OCI-M1 (cell line): ENCODE results near the gene OOSP2.
"Not testable (repeated sequence)": the region's sequence is repeated elsewhere in the genome, so short reads cannot be mapped to it uniquely, and the experiment has no call there.

ENCODE experiments used
- DNase-seq: peaks from one replicate; lab custom pipeline; 2025; lab: John Stamatoyannopoulos, UW

OOSP2 gene, protein sequence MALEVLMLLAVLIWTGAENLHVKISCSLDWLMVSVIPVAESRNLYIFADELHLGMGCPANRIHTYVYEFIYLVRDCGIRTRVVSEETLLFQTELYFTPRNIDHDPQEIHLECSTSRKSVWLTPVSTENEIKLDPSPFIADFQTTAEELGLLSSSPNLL

DNA sequence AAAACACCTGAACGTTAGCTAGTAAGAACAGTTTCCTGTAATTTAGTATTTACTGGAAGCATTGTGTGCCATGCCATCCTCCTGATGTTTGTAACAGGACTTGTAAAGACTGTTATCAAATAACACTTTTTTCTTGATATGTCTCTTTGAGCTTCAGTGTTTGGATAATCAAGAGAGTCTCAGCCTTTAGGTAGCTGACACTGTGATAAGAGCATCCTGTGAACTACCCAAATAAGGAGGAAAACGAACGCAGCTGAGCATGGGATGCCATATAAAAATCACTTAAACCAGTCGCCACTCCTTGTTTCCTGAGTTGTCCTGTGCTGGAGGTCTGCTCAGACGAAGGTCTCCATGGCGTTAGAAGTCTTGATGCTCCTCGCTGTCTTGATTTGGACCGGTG is at the start of gene OOSP2:
Gene OOSP2, plus strand, starts transcription at position 301 of the 400 bp plus-strand sequence. Its CDS starts 51 bp downstream, at position 352.
- DNase-seq = no peak

GRCh38 chr11:59990421-59990820 is 49.8 kb upstream of the OOSP2 start:
- no peak for DNase-seq

DNA sequence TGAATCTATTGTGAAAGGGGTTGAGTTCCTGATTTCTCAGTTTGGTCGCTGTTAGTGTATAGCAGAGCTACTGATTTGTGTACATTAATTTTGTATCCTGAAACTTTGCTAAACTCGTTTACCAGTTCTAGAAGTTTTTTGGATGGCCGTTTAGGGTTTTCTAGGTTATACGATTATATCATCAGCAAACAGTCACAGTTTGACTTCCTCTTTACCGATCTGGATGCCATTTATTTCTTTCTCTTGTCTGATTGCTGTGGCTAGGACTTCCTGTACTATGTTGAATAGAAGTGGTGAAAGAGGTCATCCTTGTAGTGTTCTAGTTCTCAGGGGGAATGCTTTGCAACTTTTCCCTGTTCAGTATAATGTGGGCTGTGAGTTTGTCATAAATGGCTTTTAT is 47.8 kb upstream of the OOSP2 start:
- DNase-seq = peak; percentile 75

- DNase-seq = no peak
These were observed 42.4 kb upstream of the OOSP2 start for GRCh38 chr11:59997800-59998199.

DNA sequence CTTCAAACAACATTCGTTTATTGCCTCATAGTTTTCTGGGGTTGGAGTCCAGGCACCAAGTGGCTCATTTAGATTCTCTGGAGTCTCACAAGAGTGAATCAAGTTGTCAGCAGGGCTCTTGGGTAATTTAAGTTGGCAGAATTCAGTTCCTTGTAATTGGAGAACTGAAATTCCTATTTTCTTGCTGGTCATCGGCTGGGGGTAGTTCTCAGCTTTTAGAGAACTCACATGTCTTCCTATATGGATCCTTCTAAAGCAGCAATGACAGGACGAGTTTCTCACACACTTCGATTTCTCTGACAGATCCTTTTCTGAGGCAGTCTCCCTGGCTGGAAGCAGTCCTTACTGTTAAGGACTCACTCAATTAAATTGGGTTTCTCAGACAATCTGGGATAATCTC is 40.5 kb upstream of the OOSP2 start:
- no peak for DNase-seq

DNA sequence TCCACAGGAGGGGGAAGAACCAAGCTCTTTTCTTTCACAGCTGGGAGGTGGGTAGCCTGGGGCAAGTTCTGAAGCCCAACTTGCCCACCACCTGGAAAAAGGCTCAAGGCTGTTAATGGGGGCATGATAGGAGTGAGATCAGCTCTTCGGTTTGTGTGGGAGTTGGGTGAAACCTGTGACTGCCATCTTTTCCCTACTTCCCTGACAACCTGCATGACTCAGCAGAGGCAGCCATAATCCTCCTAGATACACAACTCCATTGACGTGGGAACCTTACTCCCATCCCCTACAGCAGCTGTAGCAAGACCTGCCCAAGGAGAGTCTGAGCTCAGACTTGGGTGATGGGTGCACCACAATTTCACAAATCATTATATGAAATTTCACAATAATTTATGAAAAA is 36.5 kb upstream of the OOSP2 start:
- DNase-seq = no peak

DNA sequence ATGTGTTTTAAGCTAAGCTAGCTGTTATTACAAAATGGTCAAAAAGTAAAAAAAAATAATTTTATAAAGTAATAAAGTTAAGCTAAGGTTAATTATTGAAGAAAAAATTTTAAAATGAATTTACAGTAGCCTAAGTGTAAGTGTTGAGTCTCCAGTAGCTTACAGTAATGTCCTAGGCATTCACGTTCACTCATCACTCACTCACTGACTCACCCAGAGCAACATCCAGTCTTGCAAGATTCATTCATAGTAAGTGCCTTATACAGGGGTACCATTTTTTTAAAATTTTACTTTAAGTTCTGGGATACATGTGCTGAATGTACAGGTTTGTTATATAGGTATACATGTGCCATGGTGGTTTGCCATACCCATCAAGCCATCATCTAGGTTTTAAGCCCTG is 34.8 kb upstream of the OOSP2 start:
- DNase-seq = no peak

DNA sequence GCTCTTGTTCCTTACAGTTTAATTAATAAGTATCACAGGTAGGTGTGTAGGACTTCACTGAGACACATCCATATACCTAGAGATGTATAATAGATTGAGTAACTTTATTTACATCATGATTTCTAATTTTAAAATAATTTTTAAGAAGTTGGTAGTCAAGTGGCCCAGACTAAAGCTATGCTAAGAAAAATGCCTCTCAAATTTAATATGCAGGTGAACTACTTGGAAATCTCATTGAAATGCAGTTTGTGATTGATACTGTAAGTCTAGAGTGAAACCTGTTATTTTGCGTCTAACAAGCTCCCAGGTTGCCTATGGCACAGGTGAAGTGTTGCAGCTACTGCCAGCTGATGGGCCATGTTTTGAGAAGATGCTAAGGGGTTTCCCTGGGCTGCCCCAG is 23.3 kb upstream of the OOSP2 start, which contains the start of gene OOSP4B:
Gene OOSP4B, plus strand, starts transcription at position 301 of the 400 bp plus-strand sequence.
- no peak for DNase-seq

DNA sequence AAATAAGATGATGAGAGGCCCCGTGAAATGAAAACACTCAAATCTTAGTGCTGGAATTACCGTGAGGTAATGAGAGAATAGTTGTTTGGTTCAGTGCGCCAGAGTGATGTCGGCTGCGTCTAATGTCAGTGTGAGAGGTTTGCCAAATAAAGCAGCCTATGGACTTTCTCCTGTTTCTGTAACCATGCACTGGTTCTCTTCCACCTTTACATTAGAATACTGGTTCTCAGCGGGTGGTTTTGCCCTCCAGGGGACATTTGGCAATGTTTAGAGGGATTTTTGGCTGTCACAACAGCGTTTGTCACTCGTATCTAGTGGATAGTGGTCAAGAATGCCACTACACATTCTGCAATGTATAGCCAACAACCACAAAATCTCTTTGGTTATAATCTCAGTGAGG is 22.2 kb upstream of the OOSP2 start:
- no peak for DNase-seq

- DNase-seq = not testable (repeated sequence)
These were observed 19.8 kb upstream of the OOSP2 start for GRCh38 chr11:60020376-60020775.

DNA sequence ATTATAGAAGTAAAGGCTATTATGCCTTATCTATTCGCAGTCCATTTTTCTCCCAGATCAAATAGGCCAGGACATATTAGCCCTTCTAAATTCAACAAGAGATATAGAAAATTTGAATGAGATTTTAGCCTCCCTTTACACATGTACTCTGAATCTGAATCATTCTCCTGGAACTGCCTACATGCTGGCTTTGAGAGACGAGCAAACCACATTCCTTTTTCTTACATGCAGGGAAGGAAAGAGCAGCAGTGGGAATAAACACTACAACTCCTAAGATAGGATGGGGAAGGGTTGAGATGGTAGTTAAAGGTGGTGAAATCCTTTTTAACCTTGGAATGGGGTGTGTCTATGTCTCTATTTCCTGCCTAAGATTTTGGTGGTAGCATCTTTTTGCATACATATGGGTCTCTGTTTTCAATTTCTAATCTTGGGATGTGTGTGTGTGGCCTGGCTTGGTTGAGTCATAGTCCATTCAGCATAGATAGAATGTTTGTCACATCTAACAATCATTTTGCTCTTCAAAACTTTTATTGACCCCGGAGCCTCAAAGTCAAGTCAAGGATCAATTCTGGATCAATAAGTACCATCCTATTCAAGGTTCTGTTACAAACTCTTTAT is 11.1 kb upstream of the OOSP2 start:
- DNase-seq = no peak

GRCh38 chr11:60050422-60050821 is 10.2 kb downstream of the OOSP2 start:
- not testable (repeated sequence) for DNase-seq

GRCh38 chr11:60050839-60051238 is 10.6 kb downstream of the OOSP2 start:
- DNase-seq = not testable (repeated sequence)

GRCh38 chr11:60056349-60056969 is 16.2 kb downstream of the OOSP2 start, which contains the start of gene MS4A3:
MS4A3 (plus strand) TSS chr11:60056665; CDS start chr11:60061161, 4,496 bp downstream.
- DNase-seq = peak; percentile 96

- DNase-seq = no peak
These were observed 18.8 kb downstream of the OOSP2 start for GRCh38 chr11:60059052-60059451.

DNA sequence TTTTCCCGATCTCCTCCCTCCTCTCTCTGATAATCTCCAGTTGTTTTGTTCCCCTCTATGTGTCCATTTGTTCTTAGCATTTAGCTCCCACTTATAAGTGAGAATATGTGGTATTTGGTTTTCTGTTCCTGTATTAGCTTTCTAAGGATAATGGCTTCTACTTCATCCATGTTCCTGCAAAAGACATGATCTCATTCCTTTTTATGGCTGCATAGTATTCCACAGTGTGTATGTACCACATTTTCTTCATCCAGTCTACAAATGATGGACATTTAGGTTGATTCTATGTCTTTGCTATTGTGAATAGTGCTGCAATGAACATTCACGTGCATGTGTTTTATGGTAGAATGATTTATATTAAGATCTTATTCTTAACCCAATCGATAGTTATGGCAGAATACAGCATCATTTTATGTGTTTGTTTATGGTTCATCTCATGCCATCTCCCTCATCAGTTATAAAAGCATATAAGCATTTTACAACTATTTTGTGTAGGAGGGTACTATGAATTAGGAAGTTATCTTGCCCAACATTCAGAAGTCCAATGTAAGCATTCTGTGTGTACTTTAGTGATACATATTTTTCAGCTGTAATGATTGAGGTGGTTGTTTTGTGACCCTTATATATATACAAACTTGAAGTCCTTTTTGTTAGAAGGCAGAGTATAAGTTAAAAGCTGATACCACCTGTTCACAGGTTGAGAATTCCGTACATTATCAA is 19.5 kb downstream of the OOSP2 start:
- DNase-seq = no peak

DNA sequence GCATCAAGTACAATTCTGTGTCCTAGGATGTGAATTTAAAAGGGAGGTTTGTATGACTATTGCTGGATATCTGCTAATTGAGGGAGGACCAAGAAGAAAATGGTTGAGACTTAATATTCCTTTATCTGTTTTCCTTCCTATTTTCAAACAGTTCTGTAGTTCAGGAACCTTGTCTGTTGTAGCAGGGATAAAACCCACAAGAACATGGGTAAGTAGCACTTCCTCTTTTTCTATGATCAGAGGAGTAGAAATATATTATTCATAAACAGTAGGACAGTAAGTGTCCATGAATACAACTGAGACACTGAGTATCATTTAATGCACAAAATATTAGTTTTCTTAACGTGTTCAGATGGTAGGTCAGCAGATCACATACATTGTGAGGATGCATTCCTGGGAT is 23.9 kb downstream of the OOSP2 start:
- peak; percentile 91 for DNase-seq

DNA sequence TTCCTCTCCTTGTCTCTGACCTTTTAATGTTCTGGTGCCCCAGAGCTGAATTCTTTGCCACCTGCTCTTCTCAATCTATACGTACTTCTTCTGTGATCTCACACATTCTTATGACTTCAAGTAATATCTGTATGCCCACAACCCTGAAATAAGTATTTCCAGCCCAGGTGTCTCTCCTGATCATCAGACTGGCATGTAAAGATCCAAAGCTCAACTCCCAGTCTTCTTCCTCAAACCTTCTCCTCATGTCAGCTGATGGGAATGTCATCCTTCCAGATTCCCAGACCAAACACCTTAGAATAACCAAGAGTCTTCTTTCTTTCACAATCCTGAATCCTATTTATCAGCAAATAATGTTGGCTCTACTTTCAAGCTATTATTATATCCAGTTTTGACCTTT is 25.6 kb downstream of the OOSP2 start:
- no peak for DNase-seq

- peak; percentile 30 for DNase-seq
These were observed 29.2 kb downstream of the OOSP2 start for GRCh38 chr11:60069450-60069849.

GRCh38 chr11:60071644-60072043 is 31.4 kb downstream of the OOSP2 start:
- DNase-seq = peak; percentile 30

DNA sequence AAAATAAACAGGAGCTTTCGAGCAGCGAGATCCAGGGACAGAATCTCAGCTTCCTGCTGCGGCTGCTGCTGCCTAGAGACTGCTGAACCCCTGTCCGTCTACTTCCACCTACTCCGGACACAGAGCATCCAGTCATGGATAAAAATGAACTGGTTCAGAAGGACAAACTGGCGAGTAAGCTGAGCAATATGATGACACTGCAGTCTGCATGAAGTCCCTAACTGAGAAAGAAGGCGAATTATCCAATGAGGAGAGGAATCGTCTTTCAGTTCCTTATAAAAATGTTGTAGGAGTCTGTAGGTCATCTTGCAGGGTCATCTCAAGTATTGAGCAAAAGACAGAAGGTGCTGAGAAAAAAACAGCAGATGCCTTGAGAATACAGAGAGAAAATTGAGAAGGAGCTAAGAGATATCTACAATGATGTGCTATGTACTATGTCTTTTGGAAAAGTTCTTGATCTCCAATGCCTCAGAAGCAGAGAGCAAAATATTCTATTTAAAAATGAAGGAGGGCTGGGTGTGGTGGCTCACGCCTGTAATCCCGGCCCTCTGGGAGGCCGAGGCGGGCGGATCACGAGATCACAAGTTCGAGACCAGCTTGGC is 37.1 kb downstream of the OOSP2 start:
- peak; percentile 42 for DNase-seq

DNA sequence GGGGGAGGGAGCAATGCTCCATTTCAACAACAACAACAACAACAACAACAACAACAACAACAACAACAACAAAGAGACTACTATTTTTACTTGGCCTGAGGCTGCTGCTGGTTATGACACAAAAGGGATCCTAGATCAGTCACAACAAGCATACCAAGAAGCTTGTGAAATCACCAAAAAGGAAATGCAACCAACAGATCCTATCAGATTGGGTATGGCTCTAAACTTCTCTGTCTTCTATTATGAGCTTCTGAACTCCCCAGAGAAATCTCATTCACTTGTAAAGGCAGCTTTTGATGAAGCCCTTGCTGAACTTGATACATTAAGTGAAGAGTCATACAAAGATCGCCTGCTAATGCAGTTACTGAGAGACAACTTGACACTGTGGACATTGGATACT is 37.8 kb downstream of the OOSP2 start:
- peak; percentile 75 for DNase-seq
